GM18868 (cell line): Measurements from ENCODE around the gene SYT10.
A peak's percentile ranks its signal among the peaks of the same experiment; 100 is the strongest.
"Not testable (repeated sequence)": the region's sequence is repeated elsewhere in the genome, so short reads cannot be mapped to it uniquely, and the experiment has no call there.

Experiments used
- ATAC-seq: cut with Tn5 transposase; IDR thresholded peaks from one replicate; pipeline ENCODE4 v1.9.1; 2021; ENCODE audit warnings: mild to moderate bottlenecking, moderate library complexity; ENCODE audit not compliant: unreplicated experiment

SYT10 gene

GRCh38 chr12:33439587-33440011 is at the start of gene SYT10:
Gene SYT10 (minus strand): TSS chr12:33439819. CDS start chr12:33439522, 297 bp downstream.
- ATAC-seq = no peak

GRCh38 chr12:33488036-33488435 is 48.4 kb upstream of the SYT10 start:
- ATAC-seq = no peak

- no peak for ATAC-seq
Measured at GRCh38 chr12:33486058-33486457, 46.4 kb upstream of the SYT10 start.

GRCh38 chr12:33484161-33484560 is 44.5 kb upstream of the SYT10 start:
- no peak for ATAC-seq

GRCh38 chr12:33480366-33480765 is 40.7 kb upstream of the SYT10 start:
- ATAC-seq = no peak

GRCh38 chr12:33476058-33476457 is 36.4 kb upstream of the SYT10 start:
- ATAC-seq = no peak

GRCh38 chr12:33472299-33472698 is 32.7 kb upstream of the SYT10 start:
- ATAC-seq = no peak

GRCh38 chr12:33455096-33455495 is 15.5 kb upstream of the SYT10 start:
- no peak for ATAC-seq

- ATAC-seq = no peak
Measured at GRCh38 chr12:33450480-33450879, 10.9 kb upstream of the SYT10 start.

- no peak for ATAC-seq
Measured at GRCh38 chr12:33440477-33440876, 858 bp upstream of the SYT10 start.

- ATAC-seq = no peak
Measured at GRCh38 chr12:33438851-33439586, 600 bp downstream of the SYT10 start.

GRCh38 chr12:33438025-33438772 is 1.4 kb downstream of the SYT10 start:
- ATAC-seq = no peak

- ATAC-seq = no peak
Measured at GRCh38 chr12:33437598-33437997, 2.0 kb downstream of the SYT10 start.

GRCh38 chr12:33432992-33433391 is 6.6 kb downstream of the SYT10 start:
- no peak for ATAC-seq

- ATAC-seq = no peak
Measured at GRCh38 chr12:33431648-33432047, 8.0 kb downstream of the SYT10 start.

- ATAC-seq = no peak
Measured at GRCh38 chr12:33429468-33429867, 10.2 kb downstream of the SYT10 start.

GRCh38 chr12:33427071-33427470 is 12.5 kb downstream of the SYT10 start:
- peak; percentile 97 for ATAC-seq

- no peak for ATAC-seq
Measured at GRCh38 chr12:33423706-33424105, 15.9 kb downstream of the SYT10 start.

GRCh38 chr12:33412410-33412809 is 27.2 kb downstream of the SYT10 start:
- ATAC-seq = not testable (repeated sequence)

- ATAC-seq = no peak
Measured at GRCh38 chr12:33383503-33383902, 56.1 kb downstream of the SYT10 start.

GRCh38 chr12:33376153-33376552 is 63.5 kb downstream of the SYT10 start:
- ATAC-seq = no peak

GRCh38 chr12:33370318-33370717 is 69.3 kb downstream of the SYT10 start:
- ATAC-seq = no peak
